Activated T-helper 1 cell treated with anti-CD3 and anti-CD28 coated beads, Interleukin-12 subunit alpha, Interleukin-12 subunit beta, Interleukin-2, Interleukin-4 antibody, amounts not matched to agents 30 ng/mL and 10 ng/mL and 1 ng/mL, durations not matched to agents 14 hours and 24 hours and 36 hours (primary cell): ENCODE results near the gene RCSD1. TPM values are rescaled to one million over a fixed set of nuclear protein-coding genes. Genes with fewer than 3 reads are reported as not detected.

Experiments
- DNase-seq: peaks from one replicate; pipeline ENCODE4 v3.0.0; 2021; ENCODE audit warnings: low spot score
- H3K27ac Mint-ChIP-seq: one replicate; pipeline ENCODE4 v1.8.0; 2021; ENCODE audit warnings: mild to moderate bottlenecking, mixed read lengths
- H3K27me3 Mint-ChIP-seq: one replicate; pipeline ENCODE4 v1.8.0; 2022; ENCODE audit warnings: mild to moderate bottlenecking, moderate library complexity, mixed read lengths; ENCODE audit not compliant: insufficient read depth
- H3K36me3 Mint-ChIP-seq: one replicate; pipeline ENCODE4 v1.8.0; 2021; ENCODE audit warnings: low read depth, mixed read lengths
- H3K4me1 Mint-ChIP-seq: one replicate; pipeline ENCODE4 v1.8.0; 2021; ENCODE audit warnings: low read depth, mixed read lengths
- H3K4me3 Mint-ChIP-seq: one replicate; pipeline ENCODE4 v1.8.0; 2021; ENCODE audit warnings: mild to moderate bottlenecking, moderate library complexity, mixed read lengths
- H3K9me3 Mint-ChIP-seq: one replicate; pipeline ENCODE4 v1.8.0; 2021; ENCODE audit warnings: mixed read lengths
- intact Hi-C: fragments of 100-400 bp; cut with micrococcal nuclease; formaldehyde crosslinking; loops from one replicate; pipeline ENCODE4 v1.15.1; 2024
- total RNA-seq: library from RNA; stranded (reverse); gene quantifications from 2 replicates; pipeline ENCODE4 v1.2.3, GENCODE V29; 2022

Gene RCSD1
- total RNA-seq, 1 donor from 2014 or later: 78.6 TPM

DNA sequence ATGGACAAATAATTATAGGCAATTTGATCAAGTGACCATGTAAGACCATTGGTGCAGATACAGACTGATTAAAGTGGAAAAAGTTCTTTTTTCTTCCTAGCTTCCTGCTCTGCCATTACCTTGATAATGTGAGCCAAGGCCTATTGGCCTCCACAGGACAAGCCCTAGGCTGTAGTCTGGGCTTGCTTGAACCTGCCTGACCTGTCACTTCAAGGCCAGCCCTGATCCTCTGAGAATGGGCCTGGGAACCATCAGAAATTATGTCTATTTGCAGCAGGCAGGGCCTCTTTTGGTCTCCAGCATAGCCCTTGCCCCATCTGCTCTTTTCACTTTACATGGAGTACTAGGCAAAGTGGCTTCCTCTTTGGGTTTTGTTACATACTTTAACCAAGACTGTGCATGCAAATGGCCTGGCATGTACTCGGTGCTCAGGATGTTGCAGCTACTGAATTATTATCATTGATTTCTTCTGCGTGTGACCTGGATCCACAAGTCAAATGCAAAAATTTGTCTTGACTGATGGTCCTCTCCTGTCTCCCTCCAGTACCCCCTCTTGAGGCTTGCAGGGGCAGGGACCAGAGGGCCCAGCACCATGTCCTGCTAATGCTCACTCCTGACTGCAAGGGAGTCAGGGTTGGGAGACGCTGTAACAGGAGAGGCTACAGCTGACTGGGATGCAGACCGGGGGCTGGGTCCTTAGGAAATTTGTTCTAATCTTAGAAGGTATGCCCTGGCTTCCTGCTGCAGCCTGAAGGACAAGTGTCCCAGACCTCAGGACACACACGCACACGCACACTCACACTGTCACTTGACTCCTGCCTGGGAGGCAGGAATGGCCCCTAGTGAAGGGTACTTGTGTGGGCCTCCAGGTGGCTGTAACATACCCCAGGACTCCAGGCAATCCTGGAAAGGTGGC, 39.4 kb downstream of the RCSD1 start:
- H3K4me1 Mint-ChIP-seq: peaks cover 50% of the 10 kb centered on the region
- peaks cover 48% of the 10 kb centered on the region for H3K36me3 Mint-ChIP-seq
- H3K9me3 Mint-ChIP-seq: no peaks in the 10 kb centered on the region
- DNase-seq: no peak
- H3K27ac Mint-ChIP-seq: no peak overlapping the region
- H3K27me3 Mint-ChIP-seq: no peaks in the 10 kb centered on the region
- intact Hi-C loops: no loop called here
- no peak overlapping the region for H3K4me3 Mint-ChIP-seq

DNA sequence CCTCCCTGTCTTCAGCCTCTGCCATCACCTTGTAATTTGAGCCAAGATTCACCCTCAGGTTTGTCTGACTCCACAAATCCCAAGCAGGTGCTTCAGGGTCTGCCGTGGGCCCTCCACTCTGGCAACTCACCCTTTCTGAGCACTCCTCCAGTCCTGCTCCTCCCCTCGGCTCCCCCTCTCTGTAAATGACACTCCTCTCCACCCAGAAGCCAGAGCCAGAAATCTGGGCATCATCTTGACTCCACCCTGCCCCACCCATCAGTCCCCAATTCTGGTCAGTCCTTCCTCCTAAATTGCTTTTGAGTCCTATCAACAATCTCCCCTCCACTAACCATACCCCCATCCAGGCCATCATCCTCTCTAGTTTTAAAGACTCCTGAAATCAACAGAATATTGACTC, 40.5 kb downstream of the RCSD1 start:
- Mint-ChIP-seq H3K27me3 (no peaks in the 10 kb centered on the region), H3K4me1 (peaks cover 54% of the 10 kb centered on the region), H3K36me3 (peaks cover 48% of the 10 kb centered on the region), H3K4me3 (no peak overlapping the region), H3K9me3 (no peaks in the 10 kb centered on the region), H3K27ac (peak overlapping the region; percentile 62)
- intact Hi-C loops: no loop called here
- no peak for DNase-seq

DNA sequence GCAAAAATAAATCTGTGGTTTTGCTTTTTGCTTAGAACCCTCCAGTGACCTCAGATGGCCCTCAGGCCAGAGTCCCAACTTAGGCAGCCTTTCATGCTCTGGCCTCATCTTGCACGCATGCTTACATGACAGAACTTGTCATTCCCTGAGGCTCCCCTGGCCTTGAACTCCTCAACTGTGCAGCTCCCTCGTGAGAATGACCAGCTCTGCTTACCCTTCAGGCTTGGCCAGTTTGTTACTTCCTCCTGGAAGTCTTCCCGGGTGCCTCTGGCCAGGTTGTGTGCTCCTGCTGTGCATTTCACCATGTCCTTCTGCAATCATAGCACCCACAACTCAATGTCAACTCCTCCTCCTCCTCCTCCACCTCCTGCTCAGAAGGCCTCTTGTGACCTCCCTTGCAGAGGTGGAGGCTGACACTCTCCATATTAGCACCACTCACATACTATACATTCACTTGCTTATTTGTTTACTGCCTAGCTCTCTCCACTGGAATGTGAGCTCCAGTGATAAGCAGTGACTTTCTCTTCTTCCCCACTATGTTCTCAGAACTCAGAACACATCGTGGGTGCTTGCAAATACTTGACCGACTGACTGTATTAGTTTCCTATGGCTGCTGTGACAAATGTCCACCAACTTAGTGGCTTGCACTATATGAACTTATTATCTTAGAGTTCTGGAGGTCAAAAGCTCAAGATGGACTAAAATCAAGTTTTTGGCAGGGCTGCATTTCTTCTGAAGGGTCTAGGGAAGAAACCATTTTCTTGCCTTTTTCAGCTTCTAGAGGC, 41.9 kb downstream of the RCSD1 start:
- H3K4me3 Mint-ChIP-seq: no peak overlapping the region
- DNase-seq: no peak
- no peaks in the 10 kb centered on the region for H3K9me3 Mint-ChIP-seq
- H3K36me3 Mint-ChIP-seq: peaks cover 49% of the 10 kb centered on the region
- H3K27me3 Mint-ChIP-seq: no peaks in the 10 kb centered on the region
- intact Hi-C loops: no loop called here
- peak overlapping the region; percentile 6 for H3K27ac Mint-ChIP-seq
- H3K4me1 Mint-ChIP-seq: peaks cover 62% of the 10 kb centered on the region

DNA sequence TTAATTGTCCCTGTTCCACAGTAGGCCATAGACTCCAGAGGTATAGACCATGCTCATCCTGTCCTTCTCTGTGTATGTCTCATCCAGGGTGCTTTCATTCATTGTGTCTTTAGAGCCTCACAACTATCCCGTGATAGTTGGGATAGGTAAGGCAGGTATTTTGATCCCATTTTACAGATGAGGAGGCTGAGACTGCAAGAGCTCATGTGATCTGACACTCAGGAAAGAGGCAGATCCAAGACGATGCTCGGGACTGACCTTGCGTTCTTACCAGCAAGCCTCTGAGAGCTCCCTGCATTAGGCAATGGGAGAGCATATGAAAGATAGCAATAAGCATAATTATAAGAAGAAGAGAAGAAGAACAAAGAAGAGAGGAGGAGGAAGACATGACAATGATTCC, 42.8 kb downstream of the RCSD1 start:
- Mint-ChIP-seq H3K4me1 (peaks cover 70% of the 10 kb centered on the region), H3K36me3 (peaks cover 53% of the 10 kb centered on the region), H3K4me3 (no peak overlapping the region), H3K27ac (peak overlapping the region; percentile 49), H3K27me3 (no peaks in the 10 kb centered on the region), H3K9me3 (no peaks in the 10 kb centered on the region)
- DNase-seq: no peak
- intact Hi-C loops: no loop called here

DNA sequence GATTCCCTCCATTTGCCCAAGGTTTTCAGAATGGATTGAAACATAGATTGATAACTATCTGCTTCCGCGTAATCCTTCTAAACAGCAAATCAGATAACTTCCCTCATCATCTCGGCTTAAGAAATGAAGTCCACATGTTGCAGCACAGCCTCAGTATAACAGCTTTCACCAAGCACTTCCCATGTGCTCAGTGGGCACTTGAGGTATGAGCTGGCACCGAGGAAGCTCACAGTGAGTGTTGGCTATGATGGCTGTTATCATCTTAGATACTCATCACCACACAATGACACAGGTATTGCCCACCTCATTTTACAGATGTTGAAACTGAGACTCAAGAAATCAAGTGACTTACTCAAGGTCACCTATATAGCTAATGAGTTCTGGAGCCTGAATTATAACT, 43.2 kb downstream of the RCSD1 start:
- Mint-ChIP-seq H3K9me3 (no peaks in the 10 kb centered on the region), H3K27ac (peak overlapping the region; percentile 32), H3K36me3 (peaks cover 53% of the 10 kb centered on the region), H3K4me3 (no peak overlapping the region), H3K27me3 (no peaks in the 10 kb centered on the region), H3K4me1 (peaks cover 68% of the 10 kb centered on the region)
- intact Hi-C loops: no loop called here
- DNase-seq: no peak

GRCh38 chr1:167674156-167674555, 44.1 kb downstream of the RCSD1 start:
- no peak for DNase-seq
- no peak overlapping the region for H3K4me3 Mint-ChIP-seq
- intact Hi-C loops: no loop called here
- no peaks in the 10 kb centered on the region for H3K9me3 Mint-ChIP-seq
- H3K4me1 Mint-ChIP-seq: peaks cover 59% of the 10 kb centered on the region
- H3K27ac Mint-ChIP-seq: no peak overlapping the region
- no peaks in the 10 kb centered on the region for H3K27me3 Mint-ChIP-seq
- H3K36me3 Mint-ChIP-seq: peaks cover 52% of the 10 kb centered on the region

- intact Hi-C loops: no loop called here
- no peak for DNase-seq
- H3K4me1 Mint-ChIP-seq: peaks cover 57% of the 10 kb centered on the region
- peaks cover 51% of the 10 kb centered on the region for H3K36me3 Mint-ChIP-seq
- no peak overlapping the region for H3K27ac Mint-ChIP-seq
- no peak overlapping the region for H3K4me3 Mint-ChIP-seq
- H3K27me3 Mint-ChIP-seq: no peaks in the 10 kb centered on the region
- H3K9me3 Mint-ChIP-seq: no peaks in the 10 kb centered on the region
Observed at GRCh38 chr1:167675440-167675839, 45.4 kb downstream of the RCSD1 start.

- DNase-seq: no peak
- H3K27me3 Mint-ChIP-seq: no peaks in the 10 kb centered on the region
- H3K4me3 Mint-ChIP-seq: no peak overlapping the region
- intact Hi-C loops: no loop called here
- H3K36me3 Mint-ChIP-seq: peaks cover 42% of the 10 kb centered on the region
- no peaks in the 10 kb centered on the region for H3K9me3 Mint-ChIP-seq
- H3K27ac Mint-ChIP-seq: peak overlapping the region; percentile 24
- peaks cover 48% of the 10 kb centered on the region for H3K4me1 Mint-ChIP-seq
Observed at GRCh38 chr1:167676205-167676915, 46.3 kb downstream of the RCSD1 start.

DNA sequence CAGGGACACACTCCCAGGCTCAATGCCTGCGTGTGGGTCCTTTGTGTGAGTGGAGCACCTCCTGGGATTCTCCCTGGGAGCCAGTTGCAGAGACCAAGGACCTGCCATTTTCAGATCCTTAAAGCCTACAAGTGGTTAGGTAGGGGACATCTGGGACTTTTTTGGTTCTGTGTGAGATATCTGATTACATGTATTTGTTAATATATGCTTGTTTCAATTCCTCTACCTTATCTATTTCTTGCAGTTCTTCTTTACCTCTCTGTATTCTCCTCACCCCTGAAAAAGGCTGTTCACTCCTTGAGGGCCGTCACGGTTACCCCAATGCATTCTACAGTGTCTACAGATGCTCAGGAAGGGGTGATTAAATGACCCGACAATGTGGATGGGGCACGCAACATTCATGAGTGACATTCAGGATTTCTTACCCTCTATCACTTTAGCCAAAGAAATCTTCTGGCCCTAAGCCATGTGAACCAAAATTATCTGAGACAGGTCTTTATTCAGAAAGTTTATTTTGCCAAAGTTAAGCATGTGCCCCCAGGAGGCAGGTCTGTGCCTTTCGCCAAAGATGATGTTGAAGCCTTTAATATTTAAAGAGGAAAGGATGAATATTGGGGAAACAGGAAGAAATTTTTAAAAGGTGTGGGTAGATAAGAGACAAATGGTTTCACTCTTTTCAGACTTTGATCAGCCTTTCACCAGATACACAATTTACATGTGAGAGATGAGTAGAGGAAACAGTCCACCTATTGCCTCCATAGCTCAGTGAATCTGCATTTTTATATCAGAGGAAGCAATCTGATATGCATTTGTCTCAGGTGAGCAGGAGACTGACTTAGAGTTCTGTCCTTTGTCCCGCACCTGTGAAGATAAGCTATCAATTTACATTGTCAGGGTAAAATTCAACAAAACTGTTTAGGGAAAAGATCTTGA, 47.1 kb downstream of the RCSD1 start:
- Mint-ChIP-seq H3K4me1 (peaks cover 46% of the 10 kb centered on the region), H3K27me3 (no peaks in the 10 kb centered on the region), H3K27ac (peak overlapping the region; percentile 10), H3K4me3 (no peak overlapping the region), H3K36me3 (peaks cover 38% of the 10 kb centered on the region), H3K9me3 (no peaks in the 10 kb centered on the region)
- no peak for DNase-seq
- intact Hi-C loops: no loop called here

DNA sequence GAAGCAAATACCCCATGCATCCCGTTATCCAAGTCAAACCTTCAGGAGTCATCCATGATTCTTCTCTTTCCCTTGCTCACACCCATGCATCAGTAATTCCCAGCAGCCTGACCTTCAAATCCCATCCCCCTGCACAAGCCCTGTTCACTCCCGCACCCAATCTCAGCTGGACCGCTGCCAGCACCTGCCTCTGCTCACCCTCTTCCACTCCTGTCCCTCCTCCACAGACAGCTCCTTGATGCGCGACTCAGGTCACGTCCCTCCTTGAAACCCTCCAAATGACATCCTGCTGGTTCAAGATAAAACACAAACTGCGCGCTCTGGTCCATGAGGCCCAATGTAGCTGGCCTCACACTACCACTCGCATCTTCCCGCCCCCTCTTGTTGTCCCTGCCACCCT, 48.4 kb downstream of the RCSD1 start:
- Mint-ChIP-seq H3K4me3 (no peak overlapping the region), H3K27ac (no peak overlapping the region), H3K4me1 (peaks cover 35% of the 10 kb centered on the region), H3K27me3 (no peaks in the 10 kb centered on the region), H3K36me3 (peaks cover 33% of the 10 kb centered on the region), H3K9me3 (no peaks in the 10 kb centered on the region)
- DNase-seq: no peak
- intact Hi-C loops: no loop called here

GRCh38 chr1:167678838-167679237, 48.8 kb downstream of the RCSD1 start:
- no peak overlapping the region for H3K4me3 Mint-ChIP-seq
- intact Hi-C loops: no loop called here
- no peaks in the 10 kb centered on the region for H3K9me3 Mint-ChIP-seq
- H3K4me1 Mint-ChIP-seq: peaks cover 31% of the 10 kb centered on the region
- no peaks in the 10 kb centered on the region for H3K27me3 Mint-ChIP-seq
- peaks cover 32% of the 10 kb centered on the region for H3K36me3 Mint-ChIP-seq
- H3K27ac Mint-ChIP-seq: no peak overlapping the region
- DNase-seq: no peak

DNA sequence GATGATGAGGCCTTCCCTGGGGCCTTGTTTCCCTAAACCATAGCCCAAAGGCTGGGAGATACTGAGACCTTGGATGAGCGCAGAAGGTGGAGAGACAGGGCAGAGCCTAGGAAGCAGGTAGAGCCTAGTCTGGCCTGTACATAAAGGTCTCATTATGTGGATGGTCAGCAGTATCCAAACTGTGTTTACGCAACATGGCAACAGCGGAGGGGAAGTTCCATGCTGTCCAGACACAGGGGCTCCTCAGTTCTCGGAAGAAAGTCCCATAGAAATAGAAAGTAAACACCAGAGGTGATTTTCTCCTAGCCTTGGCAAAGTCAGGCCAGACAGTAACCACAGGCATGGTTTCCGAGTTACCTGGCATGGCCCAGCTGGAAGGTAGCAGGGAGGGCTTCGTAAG, 49.7 kb downstream of the RCSD1 start:
- Mint-ChIP-seq H3K27ac (no peak overlapping the region), H3K36me3 (peaks cover 30% of the 10 kb centered on the region), H3K4me1 (peaks cover 27% of the 10 kb centered on the region), H3K4me3 (no peak overlapping the region), H3K9me3 (no peaks in the 10 kb centered on the region), H3K27me3 (no peaks in the 10 kb centered on the region)
- intact Hi-C loops: no loop called here
- no peak for DNase-seq
